WERI-Rb-1 (cell line): ENCODE results near the gene PHAX.

ENCODE experiments used
- DNase-seq: peaks from one replicate; pipeline ENCODE4 v3.0.0-alpha.2; 2020
- H3K27ac ChIP-seq: fragments of 250-450 bp; sonication (Bioruptor Pico); 2 replicates; pipeline ENCODE4 v1.5.1; 2020; ENCODE audit warnings: mild to moderate bottlenecking, moderate library complexity
- H3K27me3 ChIP-seq: fragments of 250-450 bp; sonication (Bioruptor Pico); 2 replicates; pipeline ENCODE4 v1.5.1; 2021; ENCODE audit warnings: mild to moderate bottlenecking, low read depth, moderate library complexity; ENCODE audit not compliant: insufficient read depth, severe bottlenecking
- H3K36me3 ChIP-seq: fragments of 250-450 bp; sonication (Bioruptor Pico); 2 replicates; pipeline ENCODE4 v1.5.1; 2020; ENCODE audit warnings: mild to moderate bottlenecking, moderate library complexity
- H3K4me3 ChIP-seq: 2 replicates; pipeline ENCODE4 v1.5.1; 2011; ENCODE audit warnings: low read depth, mild to moderate bottlenecking, control low read depth, low read length
- H3K9me3 ChIP-seq: fragments of 250-450 bp; sonication (Bioruptor Pico); 2 replicates; pipeline ENCODE4 v1.5.1; 2021; ENCODE audit warnings: mild to moderate bottlenecking, moderate library complexity; ENCODE audit not compliant: severe bottlenecking
- CTCF ChIP-seq: IDR thresholded peaks from 2 replicates; pipeline ENCODE4 v1.5.1; 2011; ENCODE audit warnings: low read depth, mild to moderate bottlenecking, control low read depth, inconsistent platforms, low read length

PHAX gene

GRCh38 chr5:126631920-126632319 lies 31.2 kb downstream of the PHAX start:
- no peak for DNase-seq
- Histone ChIP-seq H3K27ac (no peak overlapping the region), H3K4me3 (no peak overlapping the region), H3K9me3 (no peaks in the 10 kb centered on the region), H3K27me3 (no peaks in the 10 kb centered on the region), H3K36me3 (no peaks in the 10 kb centered on the region)
- TF ChIP-seq CTCF, result no peak

- no peaks in the 10 kb centered on the region for H3K36me3 ChIP-seq
- no peaks in the 10 kb centered on the region for H3K9me3 ChIP-seq
- H3K27ac ChIP-seq, result no peak overlapping the region
- DNase-seq, result no peak
- no peak for TF ChIP-seq CTCF
- H3K27me3 ChIP-seq, result no peaks in the 10 kb centered on the region
- H3K4me3 ChIP-seq, result no peak overlapping the region
Observed at GRCh38 chr5:126633552-126633951, 32.8 kb downstream of the PHAX start.

GRCh38 chr5:126635585-126635984 lies 34.8 kb downstream of the PHAX start:
- DNase-seq, result no peak
- Histone ChIP-seq H3K9me3 (no peaks in the 10 kb centered on the region), H3K4me3 (no peak overlapping the region), H3K27me3 (no peaks in the 10 kb centered on the region), H3K36me3 (no peaks in the 10 kb centered on the region), H3K27ac (no peak overlapping the region)
- no peak for TF ChIP-seq CTCF

GRCh38 chr5:126636956-126637355 lies 36.2 kb downstream of the PHAX start:
- DNase-seq, result no peak
- TF ChIP-seq CTCF, result no peak
- Histone ChIP-seq H3K4me3 (no peak overlapping the region), H3K27me3 (no peaks in the 10 kb centered on the region), H3K36me3 (no peaks in the 10 kb centered on the region), H3K27ac (no peak overlapping the region), H3K9me3 (no peaks in the 10 kb centered on the region)

GRCh38 chr5:126640866-126641265 lies 40.1 kb downstream of the PHAX start:
- DNase-seq, result no peak
- no peak overlapping the region for H3K4me3 ChIP-seq
- no peaks in the 10 kb centered on the region for H3K27me3 ChIP-seq
- no peaks in the 10 kb centered on the region for H3K36me3 ChIP-seq
- TF ChIP-seq CTCF, result no peak
- H3K9me3 ChIP-seq, result peaks cover 5% of the 10 kb centered on the region
- H3K27ac ChIP-seq, result no peak overlapping the region

- H3K36me3 ChIP-seq, result no peaks in the 10 kb centered on the region
- no peak overlapping the region for H3K4me3 ChIP-seq
- peaks cover 5% of the 10 kb centered on the region for H3K9me3 ChIP-seq
- TF ChIP-seq CTCF, result no peak
- no peaks in the 10 kb centered on the region for H3K27me3 ChIP-seq
- no peak for DNase-seq
- H3K27ac ChIP-seq, result no peak overlapping the region
Observed at GRCh38 chr5:126641387-126641786, 40.6 kb downstream of the PHAX start.
